Measurements from ENCODE around the gene TYRO3.
"Not testable (repeated sequence)": the region's sequence is repeated elsewhere in the genome, so short reads cannot be mapped to it uniquely, and the experiment has no call there.

TYRO3 gene

DNA sequence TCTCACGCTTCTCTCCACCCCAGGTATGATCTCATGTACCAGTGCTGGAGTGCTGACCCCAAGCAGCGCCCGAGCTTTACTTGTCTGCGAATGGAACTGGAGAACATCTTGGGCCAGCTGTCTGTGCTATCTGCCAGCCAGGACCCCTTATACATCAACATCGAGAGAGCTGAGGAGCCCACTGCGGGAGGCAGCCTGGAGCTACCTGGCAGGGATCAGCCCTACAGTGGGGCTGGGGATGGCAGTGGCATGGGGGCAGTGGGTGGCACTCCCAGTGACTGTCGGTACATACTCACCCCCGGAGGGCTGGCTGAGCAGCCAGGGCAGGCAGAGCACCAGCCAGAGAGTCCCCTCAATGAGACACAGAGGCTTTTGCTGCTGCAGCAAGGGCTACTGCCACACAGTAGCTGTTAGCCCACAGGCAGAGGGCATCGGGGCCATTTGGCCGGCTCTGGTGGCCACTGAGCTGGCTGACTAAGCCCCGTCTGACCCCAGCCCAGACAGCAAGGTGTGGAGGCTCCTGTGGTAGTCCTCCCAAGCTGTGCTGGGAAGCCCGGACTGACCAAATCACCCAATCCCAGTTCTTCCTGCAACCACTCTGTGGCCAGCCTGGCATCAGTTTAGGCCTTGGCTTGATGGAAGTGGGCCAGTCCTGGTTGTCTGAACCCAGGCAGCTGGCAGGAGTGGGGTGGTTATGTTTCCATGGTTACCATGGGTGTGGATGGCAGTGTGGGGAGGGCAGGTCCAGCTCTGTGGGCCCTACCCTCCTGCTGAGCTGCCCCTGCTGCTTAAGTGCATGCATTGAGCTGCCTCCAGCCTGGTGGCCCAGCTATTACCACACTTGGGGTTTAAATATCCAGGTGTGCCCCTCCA is 19.1 kb downstream of the TYRO3 start:
- no peak for DNase-seq

DNA sequence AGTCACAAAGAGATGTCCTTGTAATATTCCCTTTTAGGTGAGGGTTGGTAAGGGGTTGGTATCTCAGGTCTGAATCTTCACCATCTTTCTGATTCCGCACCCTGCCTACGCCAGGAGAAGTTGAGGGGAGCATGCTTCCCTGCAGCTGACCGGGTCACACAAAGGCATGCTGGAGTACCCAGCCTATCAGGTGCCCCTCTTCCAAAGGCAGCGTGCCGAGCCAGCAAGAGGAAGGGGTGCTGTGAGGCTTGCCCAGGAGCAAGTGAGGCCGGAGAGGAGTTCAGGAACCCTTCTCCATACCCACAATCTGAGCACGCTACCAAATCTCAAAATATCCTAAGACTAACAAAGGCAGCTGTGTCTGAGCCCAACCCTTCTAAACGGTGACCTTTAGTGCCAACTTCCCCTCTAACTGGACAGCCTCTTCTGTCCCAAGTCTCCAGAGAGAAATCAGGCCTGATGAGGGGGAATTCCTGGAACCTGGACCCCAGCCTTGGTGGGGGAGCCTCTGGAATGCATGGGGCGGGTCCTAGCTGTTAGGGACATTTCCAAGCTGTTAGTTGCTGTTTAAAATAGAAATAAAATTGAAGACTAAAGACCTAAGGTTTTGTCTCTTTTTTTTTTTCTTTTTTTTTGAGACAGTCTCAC is 19.8 kb downstream of the TYRO3 start:
- DNase-seq: no peak

GRCh38 chr15:41581110-41581509 is 22.1 kb downstream of the TYRO3 start:
- DNase-seq: no peak

DNA sequence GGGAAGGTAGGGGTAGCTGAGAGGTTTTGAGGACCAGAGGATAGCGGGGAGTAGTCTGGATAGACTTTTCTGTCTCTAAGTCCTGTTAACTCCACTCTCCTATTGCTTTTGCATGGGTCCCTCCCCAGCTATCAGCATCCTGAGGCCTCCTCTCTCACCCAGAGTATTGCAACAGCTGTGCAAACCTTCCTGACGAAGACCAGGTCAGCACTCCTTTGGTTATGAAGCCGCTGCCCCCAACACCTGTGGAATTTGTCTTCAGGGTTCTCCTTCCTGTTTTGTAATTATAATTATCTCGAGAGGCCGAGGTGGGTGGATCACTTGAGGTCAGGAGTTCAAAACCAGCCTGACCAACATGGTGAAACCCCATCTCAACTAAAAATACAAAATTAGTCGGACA is 24.8 kb downstream of the TYRO3 start:
- DNase-seq: no peak

GRCh38 chr15:41584636-41585126 is 25.7 kb downstream of the TYRO3 start:
- no peak for DNase-seq

- peak; percentile 45 for DNase-seq
These were observed 26.4 kb downstream of the TYRO3 start for GRCh38 chr15:41585127-41586047.

- not testable (repeated sequence) for DNase-seq
These were observed 27.7 kb downstream of the TYRO3 start for GRCh38 chr15:41586531-41587282.

DNA sequence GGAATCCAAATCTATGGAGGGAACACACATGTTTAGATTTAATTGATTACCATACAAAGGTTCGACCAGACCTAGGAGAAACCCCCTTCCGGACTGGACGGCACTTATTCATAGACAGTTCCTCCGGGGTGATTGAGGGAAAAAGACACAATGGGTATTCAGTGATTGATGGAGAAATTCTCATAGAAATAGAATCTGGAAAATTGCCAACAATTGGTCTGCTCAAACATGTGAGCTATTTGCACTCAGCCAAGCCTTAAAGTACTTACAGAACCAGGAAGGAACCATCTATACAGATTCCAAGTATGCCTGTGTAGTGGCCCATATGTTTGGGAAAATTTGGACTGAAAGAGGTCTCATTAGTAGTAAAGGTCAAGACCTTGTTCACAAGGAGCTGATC is 30.0 kb downstream of the TYRO3 start:
- DNase-seq: not testable (repeated sequence)

DNA sequence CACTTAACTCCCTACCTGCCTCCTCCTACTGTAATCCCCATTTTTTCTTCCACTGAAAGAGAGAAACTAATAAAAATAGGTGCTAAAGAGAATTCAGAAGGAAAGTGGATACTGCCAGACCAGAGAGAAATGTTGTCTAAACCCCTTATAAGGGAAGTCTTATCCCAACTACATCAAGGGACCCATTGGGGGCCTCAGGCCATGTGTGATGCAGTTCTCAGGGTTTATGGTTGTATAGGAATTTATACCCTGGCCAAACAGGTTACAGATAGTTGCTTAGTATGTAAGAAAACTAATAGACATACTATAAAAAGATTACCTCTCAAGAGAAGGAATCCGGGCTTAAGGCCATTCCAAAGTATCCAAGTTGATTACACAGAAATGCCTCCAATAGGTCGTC is 30.6 kb downstream of the TYRO3 start:
- not testable (repeated sequence) for DNase-seq

DNA sequence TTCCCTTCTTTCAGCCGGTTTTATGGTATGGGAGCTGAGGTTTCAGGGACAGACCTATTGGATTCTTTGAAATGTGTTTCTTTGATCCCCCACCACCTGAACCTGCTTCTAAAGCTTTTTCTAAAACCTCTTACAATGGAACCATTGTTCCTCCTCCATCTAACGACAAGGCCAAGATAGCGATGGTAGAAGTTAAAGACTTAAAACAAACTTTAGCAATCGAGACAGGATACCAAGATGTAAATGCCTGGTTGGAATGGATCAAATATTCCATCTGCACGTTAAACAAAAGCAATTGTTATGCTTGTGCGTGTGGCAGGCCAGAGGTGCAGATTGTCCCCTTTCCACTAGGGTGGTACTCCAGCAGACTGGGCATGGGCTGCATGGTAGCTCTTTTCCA is 32.2 kb downstream of the TYRO3 start:
- DNase-seq: not testable (repeated sequence)

GRCh38 chr15:41592718-41593117 is 33.7 kb downstream of the TYRO3 start:
- DNase-seq: not testable (repeated sequence)

DNA sequence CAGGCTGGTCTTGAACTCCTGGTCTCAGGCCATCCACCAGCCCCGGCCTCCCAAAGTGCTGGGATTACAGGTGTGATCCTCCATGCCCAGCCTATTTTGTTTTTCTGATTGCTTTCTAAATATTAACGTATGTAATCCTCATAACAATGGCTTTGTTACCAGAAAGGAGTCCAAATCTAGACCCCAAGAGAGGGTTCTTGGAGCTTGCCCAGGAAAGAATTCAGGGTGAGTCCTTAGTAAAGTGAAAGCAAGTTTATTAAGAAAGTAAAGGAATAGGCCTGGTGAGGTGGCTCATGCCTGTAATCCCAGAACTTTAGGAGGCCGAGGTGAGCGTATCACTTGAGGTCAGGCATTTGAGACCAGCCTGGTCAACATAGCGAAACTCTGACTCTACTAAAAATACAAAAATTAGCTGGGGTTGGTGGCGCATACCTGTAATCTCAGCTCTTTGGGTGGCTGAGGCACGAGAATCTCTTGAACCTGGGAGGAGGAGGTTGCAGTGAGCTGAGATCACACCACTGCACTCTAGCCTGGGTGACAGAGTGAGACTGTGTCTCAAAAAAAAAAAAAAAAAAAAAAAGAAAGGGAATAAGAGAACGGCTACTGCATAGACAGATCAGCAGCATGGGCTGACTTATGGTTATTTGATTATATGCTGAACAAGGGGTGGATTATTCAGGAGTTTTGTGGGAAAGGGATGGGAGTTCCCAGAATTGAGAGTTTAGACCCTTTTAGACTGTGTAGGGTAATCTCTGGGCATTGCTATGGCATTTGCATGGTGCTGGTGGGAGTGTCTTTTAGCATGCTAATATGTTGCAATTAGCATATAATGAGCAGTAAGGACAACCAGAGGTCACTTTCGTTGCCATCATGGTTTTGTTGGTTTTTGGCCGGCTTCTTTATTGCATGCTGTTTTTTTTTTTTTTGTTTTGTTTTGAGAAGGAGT is 36.1 kb downstream of the TYRO3 start:
- no peak for DNase-seq

DNA sequence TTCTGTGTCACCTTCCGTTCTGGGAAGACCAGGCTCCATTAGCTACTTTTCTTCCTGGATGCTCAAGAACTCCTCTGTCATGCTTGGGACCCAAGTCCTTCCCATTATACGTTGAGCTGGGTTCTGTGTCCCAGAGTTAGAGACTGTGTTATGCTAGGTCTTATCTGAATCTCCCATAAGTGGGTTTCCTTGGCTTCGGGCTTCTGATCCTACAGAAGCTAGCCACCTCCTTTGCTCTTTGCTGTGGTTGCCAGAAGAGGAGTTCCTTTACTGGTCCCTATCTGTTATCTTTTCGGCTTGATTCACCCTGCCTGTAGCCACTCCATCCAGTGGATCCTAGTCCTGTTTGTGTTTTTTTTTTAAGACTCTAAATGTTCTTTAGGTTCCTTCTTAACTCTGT is 38.0 kb downstream of the TYRO3 start:
- no peak for DNase-seq

GRCh38 chr15:41597787-41598186 is 38.8 kb downstream of the TYRO3 start:
- DNase-seq: no peak

DNA sequence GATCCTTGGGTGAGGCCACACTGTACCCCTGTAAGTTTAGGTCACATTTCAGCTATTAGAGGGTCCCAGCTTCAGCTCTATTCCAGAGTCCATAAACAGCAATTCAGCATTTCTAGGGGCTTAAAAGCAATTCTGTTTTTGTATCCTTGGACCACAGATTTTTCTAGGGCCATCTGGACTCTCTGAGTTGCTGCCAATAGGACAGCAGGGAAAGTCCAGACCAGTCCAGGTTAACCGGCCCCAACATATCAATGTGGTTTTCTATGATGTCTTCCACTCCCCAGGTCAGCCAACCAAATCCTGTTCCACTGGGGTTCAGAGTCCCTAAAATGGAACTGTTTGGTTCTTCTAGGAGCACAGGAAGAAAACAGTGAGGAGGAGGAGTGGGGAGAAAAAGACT is 40.0 kb downstream of the TYRO3 start:
- DNase-seq: no peak

DNA sequence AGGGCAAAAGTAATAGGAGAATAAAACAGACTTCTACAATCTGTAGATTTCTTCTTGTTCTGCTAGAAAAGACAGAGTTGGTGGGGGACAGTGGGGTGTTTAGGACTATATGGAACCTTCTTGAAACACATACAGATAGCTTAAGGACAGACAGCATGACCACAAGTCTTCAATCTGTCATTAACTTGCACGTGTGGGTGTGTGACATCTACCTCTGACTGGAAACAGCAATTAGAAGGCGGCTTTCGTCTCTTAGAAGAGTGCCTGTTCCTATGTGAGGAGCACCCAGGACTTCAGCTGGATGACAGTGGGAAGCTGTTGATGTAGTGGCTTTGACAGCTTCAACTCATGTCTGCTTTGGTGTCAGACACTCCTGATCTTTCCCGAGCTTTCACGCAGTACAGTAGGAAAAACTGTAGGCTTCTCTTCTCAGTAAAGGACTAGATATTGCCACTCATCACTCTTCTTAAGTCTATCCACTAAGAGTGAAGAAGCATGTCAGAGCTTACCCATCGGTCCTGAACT is 44.5 kb downstream of the TYRO3 start:
- no peak for DNase-seq

GRCh38 chr15:41603941-41604911 is 45.2 kb downstream of the TYRO3 start:
- DNase-seq: peak; percentile 55

DNA sequence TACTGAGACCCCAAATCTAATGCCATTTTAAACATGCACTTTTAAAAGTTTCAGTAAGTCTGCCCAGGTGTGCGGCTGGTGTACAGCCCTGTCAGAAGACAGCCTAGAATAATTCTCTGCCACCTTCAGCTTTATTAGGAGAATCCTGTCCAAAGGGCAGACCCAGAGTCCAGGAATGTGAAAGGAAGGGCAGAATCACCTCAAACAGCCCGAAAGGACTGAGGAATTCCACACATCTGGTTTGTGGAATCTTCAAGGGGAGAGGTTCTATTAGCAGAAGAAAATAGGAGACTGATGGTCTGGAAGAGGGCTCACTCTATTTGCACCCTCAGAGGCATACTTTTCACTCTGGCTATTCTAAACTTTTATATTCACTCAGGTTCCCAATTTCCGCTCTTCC is 46.6 kb downstream of the TYRO3 start:
- no peak for DNase-seq

GRCh38 chr15:41606997-41607396 is 48.0 kb downstream of the TYRO3 start:
- no peak for DNase-seq

DNA sequence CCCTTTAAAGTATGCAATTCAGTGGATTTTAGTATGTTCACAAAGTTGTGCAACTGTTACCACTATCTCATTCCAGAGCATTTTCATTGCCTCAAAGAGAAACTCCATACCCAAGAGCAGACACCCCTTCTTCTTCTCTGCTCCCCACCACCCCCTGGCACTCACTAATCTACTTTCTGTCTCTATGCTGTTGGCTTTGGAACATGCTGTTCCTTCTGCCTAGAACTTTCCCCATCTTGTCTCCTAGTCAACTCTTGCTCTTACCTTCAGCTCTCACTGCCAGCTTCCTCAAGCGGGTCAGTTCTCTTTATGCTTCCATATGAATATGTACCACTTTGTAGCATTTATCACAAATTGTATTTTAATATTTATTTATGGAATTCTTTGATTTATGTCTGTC is 50.1 kb downstream of the TYRO3 start:
- no peak for DNase-seq
